ENCODE measurements around the gene FMNL2.

FMNL2 gene

DNA sequence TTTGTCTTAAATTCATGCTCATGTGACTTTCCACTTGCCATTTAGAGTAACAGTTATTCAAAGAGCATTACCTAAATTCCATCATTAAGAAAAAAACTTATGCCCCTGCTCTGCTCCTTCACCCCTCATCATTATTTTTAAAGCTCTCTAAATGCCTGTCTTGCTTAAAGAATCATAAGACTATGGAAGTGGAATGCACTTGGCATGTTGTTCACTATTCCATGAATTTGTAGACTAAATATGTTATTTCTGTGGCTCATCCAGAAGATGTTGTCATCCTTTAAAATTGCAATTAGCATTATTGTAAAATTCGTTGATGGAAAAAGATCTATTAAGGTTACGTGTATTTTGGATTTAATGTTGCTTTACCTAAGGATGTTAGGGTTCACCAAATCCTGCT lies 61.8 kb downstream of the FMNL2 start:
- in situ Hi-C loops (cut with HindIII; ENCODE audit: low sequenced_read_pairs): no loop called here

DNA sequence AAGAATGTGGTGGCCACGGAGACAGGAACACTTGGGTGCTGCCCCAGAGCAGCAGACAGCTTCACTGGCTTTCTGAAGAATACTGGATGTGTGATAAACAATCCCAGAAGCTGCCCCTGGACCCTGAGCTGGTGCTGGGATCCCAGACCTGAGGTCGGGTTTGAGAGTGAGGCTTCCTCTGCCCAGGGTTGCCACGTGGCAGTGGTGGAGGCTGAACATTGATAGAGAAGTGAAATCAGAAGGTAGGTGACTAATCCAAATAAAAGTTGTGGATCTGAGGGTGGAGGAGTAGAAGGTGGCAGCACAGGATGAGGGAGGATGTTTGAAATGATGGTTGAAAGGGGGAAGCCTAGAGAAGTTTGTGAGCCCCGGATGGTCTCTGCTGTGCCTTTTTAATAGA lies 64.0 kb downstream of the FMNL2 start:
- in situ Hi-C loops (cut with HindIII; ENCODE audit: low sequenced_read_pairs): no loop called here

DNA sequence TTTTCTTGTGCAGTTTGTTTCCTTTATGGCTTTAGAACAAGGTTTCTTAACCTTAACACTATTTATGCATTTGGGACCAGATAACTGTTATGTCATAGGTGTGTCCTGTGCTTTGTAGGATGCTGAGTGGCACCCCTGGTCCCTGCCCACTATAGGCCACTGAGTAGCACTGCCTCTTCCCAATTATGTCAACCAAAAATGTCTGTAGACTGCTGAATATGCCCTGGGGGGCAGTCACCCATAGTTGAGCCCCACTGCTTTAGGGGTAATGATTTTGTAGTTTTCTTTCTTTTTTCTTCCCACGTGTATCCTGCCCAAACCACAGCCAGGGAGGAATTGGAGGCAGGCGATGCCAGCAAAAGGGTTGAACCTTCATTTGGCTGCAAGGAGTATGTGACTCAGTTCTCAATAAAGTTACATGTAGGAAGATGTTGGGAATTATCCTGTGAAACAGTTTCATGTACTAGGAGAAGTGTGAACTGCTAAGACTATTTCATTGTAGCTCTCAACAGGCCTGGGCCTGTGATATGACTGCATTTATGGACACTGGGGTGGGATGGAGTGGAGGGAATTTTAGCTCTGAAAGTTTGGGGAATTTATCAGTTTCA lies 65.7 kb downstream of the FMNL2 start:
- in situ Hi-C loops (cut with HindIII; ENCODE audit: low sequenced_read_pairs): no loop called here

DNA sequence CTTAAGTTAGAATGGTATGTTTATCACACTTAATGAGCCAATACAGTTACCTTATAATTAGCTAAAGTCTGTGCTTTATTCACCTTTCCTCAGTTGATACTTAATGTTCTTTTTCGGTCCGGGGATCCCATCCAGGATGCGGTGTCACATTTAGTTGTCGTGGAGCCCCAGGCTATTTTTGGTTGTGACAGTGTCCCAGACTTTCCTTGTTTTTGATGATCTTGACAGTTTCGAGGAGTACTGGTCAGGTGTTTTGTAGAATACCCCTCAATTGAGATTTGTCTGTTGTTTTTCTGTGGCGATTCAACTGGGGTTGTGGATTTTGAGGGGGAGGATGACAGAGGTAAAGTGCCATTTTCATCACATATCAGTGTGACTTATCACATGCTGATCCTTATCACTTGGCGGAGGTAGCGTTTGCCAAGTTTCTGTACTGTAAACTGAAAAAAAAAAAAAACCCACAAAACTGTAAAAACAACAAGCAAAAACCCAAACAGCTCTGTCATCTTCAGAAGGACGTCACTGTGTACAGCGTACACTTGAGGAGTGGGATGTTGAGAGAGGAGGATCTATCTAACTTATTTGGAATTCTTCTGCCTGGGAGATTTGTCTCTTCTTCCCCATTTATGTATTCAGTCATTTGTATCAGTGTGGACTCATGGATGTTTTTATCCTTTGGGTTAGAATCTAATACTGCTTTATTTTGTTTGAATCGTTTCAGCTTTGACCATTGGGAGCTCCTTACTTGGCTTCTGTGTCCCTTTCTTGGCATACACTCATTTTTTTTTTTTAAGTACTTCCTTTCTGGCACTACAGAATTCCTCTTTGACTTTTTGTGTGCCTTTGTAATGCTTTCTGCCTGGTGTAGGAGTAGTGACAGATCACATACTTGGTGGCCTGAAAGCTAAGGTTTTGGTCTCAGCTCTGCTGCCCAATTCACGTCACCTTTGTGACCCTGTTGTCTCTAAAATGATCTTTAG lies 68.1 kb downstream of the FMNL2 start:
- in situ Hi-C loops (cut with HindIII; ENCODE audit: low sequenced_read_pairs): no loop called here

DNA sequence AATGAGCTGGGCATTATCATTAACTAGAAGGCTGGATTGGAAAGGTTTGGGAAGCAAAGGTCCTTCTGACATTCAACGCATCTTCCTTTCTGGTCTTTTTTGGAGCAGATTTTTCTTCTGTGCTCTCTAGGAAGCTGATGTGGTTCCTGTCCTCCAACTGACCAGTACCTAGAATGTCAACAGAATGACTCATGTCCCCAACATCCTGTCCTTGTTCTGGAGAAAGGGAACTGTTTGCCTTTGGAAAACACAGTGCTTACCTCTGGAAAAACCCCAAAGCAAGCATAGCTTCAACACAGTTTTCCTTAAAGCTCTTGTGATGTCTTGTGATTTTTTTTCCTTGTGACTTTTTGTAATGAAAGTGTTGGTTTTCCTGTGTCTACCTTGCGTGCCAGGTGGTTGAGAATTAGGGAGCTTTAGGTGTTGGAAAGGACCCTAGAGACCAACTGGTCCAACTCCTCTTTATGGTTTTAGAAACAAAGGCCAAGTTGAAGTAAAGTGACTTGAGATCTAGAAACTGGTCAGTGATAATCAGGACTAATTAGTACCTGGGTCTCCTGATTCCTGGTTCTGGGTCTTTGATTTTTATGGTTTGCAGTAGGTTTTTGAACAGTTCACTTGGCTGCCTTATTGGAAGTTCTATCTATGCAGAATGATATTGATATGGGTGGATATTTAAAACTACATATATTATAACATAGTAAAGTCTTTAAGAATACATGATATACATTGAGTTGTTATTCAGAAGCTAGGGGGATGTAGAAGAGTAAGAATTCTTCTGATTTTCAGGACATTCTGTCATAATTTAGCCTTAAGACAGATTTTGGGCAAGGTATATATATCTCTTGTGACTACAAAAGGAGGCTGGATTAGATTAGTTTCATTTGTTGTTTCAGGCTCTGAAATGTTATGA lies 70.5 kb downstream of the FMNL2 start:
- in situ Hi-C loops (cut with HindIII; ENCODE audit: low sequenced_read_pairs): no loop called here

DNA sequence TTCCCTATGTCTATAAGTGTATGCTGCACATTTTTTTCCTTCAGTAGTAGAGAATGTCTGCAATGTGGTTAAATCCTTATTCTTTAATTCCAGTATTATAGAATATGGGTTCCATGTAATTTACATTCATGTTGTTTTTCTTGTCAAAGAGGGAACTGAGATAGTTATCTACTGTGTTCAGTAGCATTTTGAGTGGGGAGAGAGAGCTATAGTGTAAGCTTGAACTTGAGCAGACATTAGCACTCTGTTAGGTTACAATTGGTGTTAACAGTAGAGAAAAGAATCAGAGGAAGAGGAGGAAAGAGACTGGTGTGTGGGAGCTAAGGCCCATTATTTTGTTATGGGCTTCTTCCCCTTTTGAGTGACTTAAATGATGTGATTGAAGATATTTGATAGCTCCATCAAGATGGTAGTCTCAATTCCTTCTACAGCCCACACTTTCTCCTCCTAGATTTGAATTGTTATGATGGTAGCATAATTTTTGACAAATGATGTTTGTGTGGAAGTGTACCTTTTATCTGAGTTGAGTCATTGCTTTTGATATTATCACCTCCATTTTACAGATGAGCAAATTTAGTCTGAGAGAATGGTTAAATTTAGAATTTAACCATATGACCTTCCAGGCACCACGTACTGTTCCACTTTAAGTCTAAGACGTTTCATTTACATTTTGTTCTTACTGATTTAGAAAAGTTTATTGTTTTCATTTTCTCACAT lies 71.3 kb downstream of the FMNL2 start:
- in situ Hi-C loops (cut with HindIII; ENCODE audit: low sequenced_read_pairs): no loop called here

DNA sequence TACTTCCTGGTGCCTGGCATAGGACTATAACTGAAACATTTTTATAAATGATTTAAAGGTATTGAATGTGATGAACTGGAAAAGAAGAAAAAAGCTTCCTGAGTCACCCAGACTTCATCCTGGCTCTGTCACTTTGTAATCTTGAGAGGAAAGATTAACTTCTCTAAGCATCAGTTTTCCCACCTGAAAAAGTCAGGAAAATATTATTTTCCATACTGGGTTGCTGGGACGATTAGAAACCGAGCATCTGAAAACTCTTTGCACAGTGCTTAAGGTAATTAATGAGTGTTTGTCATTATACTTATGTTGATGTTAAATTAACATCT lies 71.8 kb downstream of the FMNL2 start:
- in situ Hi-C loops (cut with HindIII; ENCODE audit: low sequenced_read_pairs): no loop called here

DNA sequence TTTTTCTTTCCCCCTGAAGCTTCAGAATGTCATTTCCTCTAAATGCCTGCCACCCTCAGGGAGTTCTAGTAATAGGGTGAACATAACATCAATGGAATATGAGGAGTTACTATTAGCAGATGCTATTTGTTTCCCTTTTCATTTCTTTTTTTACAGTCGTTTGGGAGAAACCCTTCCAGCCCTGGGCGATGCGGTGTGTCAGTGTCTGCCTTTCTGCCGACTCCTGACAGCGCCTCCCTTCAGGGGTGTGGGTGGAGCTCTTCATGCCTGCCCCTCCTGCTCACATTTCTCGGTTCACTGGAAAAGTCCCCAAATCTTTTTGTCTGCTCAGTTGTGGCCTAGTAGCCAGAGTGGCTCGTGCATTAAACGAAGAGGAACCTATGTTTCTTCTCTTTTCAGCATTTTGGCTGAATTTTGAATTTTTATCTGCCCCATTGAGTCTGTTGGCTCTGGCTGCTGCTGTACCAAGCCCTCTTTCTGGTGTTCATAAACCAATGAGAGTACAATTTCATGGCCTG lies 72.3 kb downstream of the FMNL2 start:
- in situ Hi-C loops (cut with HindIII; ENCODE audit: low sequenced_read_pairs): no loop called here

DNA sequence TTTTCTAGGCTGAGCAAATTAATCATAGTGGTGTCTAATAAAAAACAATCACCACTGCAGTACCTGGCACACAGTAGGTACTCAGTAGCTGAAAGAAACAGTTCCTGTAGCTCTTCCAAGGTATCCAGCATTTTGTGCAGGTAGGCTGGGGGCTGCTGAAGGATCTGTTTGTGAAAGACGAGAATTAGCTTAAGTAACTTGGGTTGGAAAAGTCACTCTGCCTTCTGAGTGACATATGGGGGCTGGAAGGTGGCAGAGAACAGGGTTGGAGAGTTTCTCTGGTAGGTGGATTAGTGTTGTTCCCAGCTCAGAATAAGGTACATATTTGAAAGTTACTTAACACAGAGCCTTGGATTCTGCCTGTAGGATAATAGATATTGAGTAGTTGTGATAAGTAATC lies 72.8 kb downstream of the FMNL2 start:
- in situ Hi-C loops (cut with HindIII; ENCODE audit: low sequenced_read_pairs): no loop called here

DNA sequence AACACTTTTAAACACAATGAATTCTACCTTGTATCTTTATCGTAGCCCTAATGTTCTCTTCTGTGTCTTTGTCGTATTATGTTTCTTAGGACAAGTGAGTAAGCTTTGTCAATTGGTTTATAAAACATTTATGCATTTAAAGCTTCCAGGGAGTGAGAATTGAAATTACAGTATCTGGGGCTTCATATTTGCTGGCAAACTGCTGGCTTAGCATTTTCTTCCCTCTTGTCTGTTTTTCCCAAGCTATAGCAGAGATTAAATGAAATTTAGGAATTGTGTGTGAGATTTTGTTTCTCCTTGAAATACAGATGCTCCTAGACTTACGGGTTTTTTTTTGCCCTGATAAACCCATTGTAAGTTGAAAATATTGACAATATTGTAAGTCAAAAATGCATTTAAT lies 73.3 kb downstream of the FMNL2 start:
- in situ Hi-C loops (cut with HindIII; ENCODE audit: low sequenced_read_pairs): no loop called here

DNA sequence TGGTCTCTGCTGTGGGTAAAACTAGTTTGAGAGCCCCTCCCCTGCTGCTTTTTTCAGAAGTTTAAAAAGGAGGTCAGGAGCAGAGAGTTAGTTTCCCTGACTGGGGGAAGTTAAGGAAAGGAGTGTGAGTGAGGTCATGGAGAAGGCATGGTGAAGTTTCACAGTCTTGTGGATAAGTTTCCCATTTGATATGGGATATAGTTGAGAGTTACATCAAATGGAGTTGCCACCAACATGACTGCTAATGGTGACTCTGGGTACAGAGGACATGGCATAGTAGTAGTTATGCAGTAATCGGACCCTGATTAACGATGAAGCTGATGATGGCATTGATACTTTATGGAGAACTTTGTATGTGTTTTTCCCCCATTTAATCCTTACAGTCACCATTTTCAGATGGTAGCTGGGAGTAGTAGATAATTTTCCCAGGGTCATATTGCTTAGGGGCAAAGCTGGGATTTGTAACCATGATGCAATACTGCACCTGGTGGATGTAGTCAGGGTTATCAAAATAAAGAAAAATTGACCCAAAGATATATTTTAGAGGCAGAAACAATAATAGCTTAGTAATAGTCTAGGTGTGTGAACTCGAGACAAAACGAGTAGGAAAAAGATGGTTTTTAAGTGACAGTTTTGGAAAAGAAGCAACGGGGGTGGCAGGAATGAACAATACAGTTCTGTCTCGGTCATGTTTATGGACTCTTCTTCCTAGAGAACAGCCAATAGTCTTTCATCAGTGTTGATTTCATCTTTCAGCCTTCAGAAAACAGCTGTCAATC lies 74.6 kb downstream of the FMNL2 start:
- in situ Hi-C loops (cut with HindIII; ENCODE audit: low sequenced_read_pairs): no loop called here

DNA sequence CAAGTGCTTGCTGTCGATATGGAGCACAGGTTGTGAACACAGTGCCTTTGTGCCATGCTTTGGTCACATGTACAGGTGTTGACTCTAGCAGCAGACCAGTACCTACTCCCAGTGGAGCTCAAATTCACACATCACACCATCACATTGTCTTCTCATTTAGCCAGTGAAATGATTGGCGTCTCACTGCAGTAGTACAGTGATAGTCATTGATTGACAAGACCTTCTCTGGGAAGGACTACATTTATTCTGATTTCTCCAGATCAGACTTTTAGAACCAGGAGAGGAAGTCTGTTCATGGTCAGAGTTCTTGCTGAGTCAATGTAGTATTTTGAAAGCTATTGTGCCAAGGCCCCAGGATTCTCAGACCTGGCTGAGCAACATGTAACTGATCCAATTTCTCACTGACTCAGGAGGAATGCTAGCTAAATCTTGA lies 75.2 kb downstream of the FMNL2 start:
- in situ Hi-C loops (cut with HindIII; ENCODE audit: low sequenced_read_pairs): no loop called here

DNA sequence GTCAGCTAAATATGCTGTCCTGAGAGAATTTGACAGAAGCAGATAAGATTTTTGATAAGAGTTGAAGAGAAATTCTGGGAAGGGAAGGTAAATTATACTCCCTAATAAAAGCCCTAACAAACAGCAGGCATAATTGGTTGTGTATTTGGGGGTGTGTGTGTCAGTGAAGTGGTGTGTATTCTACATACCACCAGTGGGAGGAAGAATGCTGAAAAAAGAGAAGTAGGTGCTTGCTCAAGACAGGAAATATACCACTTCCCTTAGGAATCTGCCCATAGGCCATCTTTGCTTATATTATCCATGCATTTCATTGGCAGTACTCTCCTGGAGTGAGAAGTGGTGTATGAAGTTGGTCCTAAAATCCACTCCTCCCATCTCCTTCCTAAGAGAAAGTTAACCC lies 76.2 kb downstream of the FMNL2 start:
- in situ Hi-C loops (cut with HindIII; ENCODE audit: low sequenced_read_pairs): no loop called here

DNA sequence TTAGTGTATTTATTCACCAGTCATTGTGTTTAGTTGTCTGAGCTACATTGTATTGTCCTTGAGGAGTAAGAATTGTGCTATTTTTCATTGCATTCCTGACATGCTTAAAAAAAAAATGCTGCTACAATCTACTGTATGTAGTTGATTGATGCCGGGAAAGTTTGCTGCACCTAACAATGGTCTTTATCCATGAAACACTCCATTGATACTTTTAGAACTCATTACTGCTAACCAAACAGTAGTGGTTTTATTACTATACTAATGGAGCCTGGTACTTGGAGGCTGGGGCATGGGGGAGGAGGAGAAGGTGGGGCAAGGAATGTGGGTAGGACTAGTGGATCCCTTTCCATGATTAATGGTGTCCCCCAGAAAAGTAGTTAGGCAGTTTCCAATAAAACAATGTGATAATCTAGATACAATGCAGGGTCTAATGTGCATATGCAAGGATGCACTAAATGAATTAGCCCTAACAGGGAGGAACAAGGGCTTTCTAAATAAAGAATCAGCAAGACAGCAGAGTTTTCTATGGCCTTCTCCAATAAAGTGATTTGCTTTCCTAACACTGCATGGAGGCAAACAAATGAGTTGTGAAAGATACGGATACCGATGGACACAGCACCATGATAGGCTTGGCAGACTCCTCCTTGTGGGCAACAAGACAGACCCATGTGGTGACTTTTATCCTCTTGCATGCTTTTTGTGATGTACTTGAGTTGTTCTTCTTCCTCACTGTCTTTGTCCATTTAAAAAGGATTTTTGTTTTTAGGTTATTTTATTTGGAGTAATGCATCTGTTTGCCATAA lies 78.5 kb downstream of the FMNL2 start:
- in situ Hi-C loops (cut with HindIII; ENCODE audit: low sequenced_read_pairs): no loop called here

DNA sequence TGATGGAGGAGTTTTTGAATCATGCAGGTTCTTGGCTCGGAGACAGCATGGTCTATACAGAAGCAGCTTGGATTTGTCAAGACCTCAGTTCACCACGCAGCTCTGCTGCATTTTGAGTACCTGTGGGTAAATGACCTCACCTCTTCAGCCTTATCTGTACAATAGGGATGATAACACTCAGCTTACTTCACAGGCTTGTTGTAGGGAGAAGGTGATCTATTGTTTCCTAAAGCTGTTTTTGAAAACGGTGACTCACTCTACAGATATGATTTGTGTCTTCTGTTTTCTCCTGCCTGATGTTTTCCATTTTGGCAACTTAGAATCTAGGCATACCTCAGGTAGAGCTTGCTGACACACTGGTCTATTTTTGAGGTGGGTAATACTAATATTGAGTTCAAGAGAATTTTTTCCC lies 80.3 kb downstream of the FMNL2 start:
- in situ Hi-C loops (cut with HindIII; ENCODE audit: low sequenced_read_pairs): no loop called here

DNA sequence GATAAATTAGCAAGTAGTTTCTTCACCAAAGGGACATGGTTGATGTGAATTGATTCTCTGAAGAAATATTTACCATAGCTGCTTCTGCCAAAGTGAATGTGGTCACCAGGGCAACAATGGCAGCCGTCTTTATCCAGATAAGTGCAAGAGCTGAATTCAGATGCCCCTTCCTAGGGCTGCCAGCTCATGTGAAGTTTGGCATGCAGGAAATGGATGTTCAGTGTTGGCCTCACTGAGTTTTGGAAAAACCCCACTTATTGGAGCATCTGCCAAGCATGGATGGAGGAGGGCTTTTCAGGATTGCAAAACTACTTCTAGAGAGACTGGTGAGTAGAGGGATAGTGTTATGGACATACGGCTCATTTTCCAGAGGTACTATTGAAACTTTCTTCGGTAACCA lies 80.8 kb downstream of the FMNL2 start:
- in situ Hi-C loops (cut with HindIII; ENCODE audit: low sequenced_read_pairs): no loop called here

DNA sequence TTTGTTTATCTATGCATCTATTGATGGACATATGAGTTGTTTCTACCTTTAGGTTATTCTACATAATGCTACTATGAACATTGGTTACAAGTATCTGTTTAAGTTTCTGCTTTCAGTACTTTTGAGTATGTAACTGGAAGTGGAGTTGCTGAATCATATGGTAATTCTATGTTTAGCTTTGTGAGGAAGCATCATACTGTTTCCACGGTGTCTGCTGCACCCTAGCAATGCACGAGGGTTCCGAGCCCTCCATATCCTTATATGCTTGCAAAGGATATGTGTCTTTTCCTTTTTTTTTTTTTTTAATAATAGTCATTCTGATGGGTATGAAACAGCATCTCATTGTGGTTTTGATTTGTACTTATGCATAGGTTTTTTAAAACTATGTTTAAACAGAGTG lies 83.7 kb downstream of the FMNL2 start:
- in situ Hi-C loops (cut with HindIII; ENCODE audit: low sequenced_read_pairs): no loop called here

DNA sequence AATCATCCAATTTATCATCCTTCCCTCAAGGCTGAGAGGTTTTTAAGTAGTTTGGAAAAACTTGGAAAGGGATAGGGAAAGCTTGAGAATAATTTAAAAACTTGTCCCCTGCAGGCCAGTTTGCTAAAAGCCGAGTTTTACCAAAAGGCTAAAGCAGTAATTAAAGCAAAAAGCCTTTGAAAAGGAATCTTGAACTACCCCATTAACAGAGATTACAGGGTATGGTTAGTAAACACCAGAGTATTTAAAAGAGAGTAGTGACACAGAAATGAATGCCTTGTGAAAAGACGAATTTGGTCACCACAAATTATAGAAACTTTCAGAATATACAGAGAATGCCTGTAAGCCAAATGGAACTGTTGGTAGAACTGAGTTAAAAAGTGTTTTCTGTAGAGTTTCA lies 85.0 kb downstream of the FMNL2 start:
- in situ Hi-C loops (cut with HindIII; ENCODE audit: low sequenced_read_pairs): no loop called here

DNA sequence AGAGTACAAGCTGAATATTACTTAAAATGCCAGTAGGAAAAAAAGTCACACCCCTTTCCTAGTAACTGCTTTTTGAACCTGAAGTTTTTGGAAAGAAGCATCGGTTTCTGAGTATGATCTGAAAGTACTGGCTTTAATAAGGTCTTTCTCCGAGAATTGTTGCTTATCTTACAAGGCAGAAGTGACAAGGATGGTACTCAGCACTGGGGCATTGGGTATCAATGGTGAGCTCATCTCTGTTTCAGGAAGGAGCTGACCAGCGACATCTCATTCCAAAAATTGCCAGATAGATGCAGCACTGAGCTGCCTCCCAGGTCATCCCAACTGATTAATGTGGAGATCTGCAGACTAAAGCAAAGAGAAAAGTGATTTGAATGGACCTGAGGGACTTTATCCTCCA lies 85.4 kb downstream of the FMNL2 start:
- in situ Hi-C loops (cut with HindIII; ENCODE audit: low sequenced_read_pairs): no loop called here
